GM19025 (cell line): ENCODE results near the gene NME4.
A peak's percentile ranks its signal among the peaks of the same experiment; 100 is the strongest.
"Not testable (repeated sequence)": the region's sequence is repeated elsewhere in the genome, so short reads cannot be mapped to it uniquely, and the experiment has no call there.

ENCODE experiments used
- ATAC-seq: cut with Tn5 transposase; IDR thresholded peaks from one replicate; pipeline ENCODE4 v1.9.1; 2021; ENCODE audit warnings: mild to moderate bottlenecking, low read depth, moderate library complexity; ENCODE audit not compliant: unreplicated experiment

The NME4 gene

DNA sequence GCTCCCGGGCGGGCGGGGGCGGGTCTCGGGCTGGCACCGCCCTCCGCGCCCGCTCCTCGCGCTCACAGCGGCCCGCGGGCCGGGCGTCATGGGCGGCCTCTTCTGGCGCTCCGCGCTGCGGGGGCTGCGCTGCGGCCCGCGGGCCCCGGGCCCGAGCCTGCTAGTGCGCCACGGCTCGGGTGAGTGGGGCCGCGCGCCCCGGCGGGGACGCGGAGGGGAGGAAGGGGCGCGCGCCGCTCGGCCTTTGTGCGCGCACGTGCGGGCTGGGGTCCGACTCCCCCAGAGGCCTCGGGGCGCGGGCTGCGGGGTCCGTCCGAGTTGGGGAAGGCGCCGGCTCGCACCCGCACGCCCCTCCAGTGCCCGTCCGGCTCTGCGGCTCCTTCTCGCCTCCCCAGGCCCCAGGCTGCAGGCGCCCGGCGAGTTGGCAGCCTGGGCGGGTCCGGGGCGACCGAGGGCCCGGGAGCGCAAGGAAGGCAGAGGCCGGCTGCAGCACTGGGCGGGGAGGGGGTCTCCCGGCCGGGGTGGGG lies at the start of gene NME4:
Gene NME4 (plus strand): TSS at position 65 of the 527 bp plus-strand sequence. CDS start 24 bp downstream, at position 89.
- no peak for ATAC-seq

DNA sequence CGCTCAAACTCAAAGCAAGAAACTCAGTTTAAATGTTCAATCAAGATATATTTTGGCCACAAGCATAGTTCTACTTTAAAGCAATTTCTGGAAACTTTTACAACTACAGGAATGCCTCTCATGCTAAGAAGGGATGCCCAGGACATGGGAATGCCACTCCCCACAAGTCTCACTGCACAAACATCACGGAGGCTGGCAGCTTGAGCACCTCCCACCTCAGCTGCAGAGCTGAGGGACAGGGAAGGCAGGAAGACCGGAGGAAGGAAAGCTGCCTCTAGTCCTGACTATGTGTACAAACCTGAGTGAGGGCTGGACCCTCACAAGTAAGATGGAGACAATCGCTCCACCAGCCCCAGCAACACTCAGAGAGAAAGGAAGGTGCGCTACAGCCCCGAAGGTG lies 49.8 kb upstream of the NME4 start:
- ATAC-seq = no peak

DNA sequence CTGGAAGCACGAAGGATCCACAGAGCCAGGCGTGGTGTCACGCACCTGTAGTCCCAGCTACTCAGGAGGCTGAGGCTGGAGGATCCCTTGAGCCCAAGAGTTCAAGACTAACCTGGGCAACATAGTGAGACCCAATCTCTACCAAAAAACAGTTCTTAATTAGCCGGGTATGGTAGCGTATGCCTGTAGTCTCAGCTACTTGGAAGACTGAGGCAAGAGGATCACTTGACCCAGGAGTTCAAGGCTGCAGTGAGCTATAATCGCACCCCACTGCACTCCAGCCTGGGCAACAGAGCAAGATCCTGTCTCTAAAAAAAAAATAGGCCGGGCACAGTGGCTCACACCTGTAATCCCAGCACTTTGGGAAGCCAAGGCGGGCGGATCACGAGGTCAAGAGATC lies 48.5 kb upstream of the NME4 start:
- ATAC-seq = not testable (repeated sequence)

DNA sequence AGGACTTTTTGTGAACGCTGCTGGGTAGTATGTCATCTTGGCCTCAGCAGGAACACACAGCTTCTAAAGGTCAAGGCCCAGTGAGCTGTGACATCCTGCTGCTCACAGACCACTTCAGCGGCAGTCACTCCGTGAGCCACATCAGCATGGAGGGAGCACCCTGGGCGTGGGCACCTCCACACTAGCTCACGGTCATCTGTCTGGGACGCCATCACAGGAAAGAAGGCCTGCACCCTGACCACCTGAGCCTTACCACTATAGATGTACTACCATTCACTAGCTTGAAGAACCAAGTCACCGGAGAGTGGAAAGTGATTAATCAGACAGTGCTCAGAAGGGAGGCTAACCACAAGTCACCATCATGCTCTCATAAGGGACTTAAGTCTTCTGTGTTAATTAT lies 47.8 kb upstream of the NME4 start:
- ATAC-seq = no peak

DNA sequence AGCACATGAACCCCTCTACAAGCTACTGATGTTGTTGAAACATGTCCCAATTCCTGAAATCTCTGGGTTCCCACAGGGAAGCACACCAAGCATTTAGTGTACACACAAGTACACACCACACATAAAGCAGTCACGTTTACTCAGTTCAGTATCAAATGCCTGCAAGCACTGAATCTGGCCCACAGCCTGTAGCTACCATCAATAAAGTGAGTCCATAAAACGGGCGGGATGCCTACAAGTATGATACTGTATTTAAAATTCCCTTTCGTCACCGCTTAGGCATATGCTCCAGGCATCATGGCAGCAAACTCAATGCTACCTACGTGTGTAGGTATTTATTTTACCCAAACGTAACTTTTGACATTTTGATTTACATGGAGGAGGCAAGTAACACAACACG lies 46.8 kb upstream of the NME4 start:
- ATAC-seq = no peak

DNA sequence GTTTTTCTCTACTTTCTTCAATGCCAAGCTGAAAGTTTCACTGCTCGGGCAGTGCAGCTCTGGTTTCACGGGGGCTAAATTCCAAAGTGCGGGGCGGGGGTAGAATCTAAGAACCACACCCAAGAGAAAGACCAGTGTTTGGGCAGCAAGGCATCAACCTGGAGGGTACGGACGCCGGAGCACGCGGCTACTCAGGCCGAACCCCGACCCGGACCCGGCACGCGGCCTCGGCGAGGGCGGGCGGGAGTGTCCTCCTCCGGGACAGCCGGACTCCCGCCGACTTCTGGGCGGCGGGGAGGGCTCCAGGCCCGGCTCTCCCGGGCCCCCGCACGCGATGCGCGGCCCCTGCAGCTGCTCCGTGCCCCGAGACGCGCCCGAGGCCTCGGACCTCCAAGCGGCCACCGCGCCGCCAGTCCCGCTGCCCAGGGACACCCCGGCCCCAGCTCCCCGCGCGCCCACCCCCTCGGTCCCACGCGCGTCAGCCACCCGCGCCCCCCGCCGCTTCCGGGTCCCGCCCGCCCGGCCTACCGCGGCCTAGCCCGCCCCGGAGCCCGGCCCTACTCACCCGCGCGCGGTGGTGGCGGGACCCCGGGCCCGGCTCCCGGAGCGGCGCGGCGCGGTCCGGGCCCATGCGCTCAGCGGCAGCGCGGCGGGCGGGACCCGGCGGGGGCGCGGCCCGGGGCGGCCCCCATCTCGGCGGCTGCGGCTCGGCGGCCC lies 45.0 kb upstream of the NME4 start:
- peak; percentile 13 for ATAC-seq

DNA sequence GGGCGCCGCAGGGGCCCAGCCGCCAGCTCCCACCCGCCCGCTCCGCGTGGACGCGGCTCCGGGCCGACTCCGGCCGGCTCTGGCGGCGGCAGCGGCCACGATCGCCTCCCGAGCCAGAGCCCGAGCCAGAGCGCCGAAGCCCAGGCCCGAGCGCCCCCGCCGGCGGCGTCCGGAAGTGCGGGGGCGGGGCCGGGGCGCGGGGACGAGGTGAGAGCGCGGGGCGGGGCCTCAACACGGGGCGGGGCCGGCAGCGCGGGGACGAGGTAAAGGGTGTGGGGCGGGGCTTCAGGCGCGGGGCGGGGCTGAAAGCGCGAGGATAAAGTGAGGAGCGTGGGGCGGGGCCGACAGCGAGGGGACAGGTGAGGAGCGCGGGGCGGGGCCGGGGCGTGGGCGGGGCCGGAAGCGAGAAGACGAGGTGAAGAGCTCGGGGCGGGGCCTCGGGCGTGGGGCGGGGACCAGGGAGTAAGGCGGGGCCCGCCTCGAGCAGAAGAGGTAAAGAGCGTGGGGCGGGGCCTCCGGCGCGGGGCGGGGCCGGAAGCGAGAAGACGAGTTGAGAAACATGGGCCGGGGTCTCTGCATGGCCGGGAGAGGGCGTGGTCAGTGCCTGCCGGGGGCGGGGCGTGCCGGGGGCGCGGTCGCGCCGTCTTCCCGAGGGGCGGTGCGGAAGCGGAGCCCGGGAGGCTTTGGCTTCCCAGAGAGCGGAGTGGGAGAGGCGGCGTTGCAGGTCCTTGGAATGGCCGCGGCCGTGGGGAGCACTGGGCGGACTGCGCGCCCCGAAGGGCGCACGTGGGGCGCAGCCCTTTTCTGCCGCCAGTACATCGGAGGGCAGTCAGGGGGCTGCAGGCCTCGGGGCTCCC lies 44.2 kb upstream of the NME4 start, which contains the start of gene AXIN1:
Gene AXIN1 (minus strand): TSS at position 177 of the 857 bp plus-strand sequence. CDS start 5,698 bp downstream, outside the sequence.
- ATAC-seq = peak; percentile 61

DNA sequence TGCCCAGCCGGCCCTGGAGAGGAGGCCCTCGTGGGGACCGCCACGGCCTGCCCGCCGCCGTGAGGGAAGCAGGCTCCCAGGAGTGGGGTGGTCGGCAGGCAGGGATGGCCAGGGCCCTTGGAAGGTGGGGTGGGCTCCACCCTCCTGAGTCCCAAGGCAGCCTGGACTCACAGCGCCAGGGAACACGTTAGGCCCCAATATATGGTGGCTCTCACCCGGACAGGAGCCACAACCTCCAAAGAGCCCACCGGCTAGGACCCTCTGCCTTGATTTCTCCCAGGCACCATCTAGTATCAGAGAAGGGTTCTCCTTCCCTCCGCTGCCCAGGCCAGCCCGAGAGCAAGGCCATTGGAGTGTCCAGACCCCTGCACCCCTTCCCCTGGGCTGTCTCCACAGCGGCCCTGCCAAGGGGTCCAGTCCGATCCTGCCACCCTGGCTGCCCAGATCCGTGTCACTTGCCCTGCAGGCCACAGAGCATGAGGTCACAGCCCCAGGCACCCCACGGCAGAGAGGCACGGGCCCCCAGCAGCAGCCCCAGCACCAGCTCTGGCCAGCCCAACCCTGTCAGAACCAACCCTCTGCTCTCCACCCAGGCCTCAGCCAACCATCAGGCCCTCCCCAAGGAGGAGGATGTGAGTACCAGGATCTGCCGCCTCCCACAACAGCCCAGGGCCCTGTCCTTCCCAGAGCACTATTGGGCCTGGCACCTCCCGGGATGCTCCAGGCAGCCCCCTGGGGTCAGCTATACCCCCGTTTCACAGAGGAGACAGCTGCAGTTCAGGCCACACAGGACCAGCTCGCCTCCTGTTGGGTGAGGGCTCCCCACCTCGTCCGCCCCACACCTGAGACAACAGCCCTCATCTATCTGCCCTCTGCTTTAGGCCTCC lies 43.4 kb upstream of the NME4 start:
- ATAC-seq = no peak

DNA sequence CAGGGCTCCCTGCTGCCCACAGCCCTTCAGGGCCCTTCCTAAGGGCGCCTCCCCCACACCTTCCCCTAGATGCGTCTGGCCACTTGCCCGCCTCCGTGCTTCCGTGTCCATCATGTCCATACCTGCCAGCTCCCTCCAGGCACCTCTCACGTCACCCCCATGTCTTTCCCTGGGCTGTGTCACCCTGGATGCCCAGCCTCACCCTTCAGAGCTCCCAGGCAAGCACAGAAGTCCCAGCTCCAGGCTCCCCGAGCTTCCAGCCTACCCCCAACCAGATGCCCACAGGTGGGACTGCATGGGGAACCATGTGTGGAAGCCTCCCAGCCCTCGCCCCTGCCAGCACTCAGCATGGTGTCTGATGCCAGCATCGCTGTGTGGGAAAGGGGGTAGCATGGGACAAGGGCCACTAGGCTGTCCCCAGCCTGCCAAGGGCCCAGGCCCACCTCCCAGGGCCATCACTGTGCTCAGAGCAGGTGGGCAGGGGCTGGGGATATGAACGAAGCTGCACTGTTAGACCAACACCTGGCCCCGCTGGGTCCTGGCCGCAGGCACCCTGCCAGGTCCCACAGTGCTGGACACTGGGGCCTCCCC lies 42.6 kb upstream of the NME4 start:
- no peak for ATAC-seq

DNA sequence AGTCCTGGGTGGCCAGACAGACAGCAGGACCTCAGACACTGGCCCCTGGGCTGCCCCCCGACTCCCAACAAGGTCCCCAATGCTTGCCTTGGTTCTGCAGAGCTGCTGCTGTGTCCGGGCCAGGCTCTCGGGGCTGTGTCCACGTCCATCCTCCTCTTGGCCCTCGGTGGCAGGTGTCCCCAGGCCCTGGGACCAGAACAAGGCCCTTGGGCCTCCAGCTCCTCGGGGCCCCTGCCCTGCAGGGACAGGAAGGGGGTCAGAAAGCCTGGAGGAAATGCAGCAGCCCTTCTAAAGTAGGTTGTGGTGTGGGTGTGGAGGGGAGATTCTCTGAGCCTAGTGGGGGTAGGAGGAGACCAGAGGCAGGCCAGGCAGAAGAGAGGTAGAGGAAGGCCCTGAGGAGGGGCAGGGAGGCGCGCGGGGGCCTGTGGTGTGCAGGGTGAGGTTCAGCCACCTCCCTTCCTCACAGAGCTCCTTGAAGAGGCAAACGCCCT lies 42.0 kb upstream of the NME4 start:
- no peak for ATAC-seq

DNA sequence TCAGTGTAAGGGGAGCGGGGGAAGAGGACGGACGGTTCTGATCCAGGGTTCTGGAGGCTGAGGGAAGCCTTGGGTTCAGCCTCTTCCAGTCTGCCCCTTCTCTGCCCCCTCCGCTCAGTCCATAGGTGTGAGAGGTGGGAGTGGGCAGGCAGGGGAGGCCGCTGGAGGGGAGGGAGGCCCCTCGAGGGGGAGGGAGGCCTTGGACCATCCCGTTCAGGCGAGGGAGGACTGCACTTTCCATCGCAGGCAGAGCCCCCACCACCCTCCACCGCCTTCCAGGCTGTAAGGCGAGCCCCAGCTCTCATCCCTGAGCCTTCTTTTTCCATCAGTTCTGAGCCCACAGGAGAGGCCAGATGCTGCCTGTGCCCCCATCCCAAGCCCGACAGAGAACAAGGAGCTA lies 40.3 kb upstream of the NME4 start:
- ATAC-seq = no peak

DNA sequence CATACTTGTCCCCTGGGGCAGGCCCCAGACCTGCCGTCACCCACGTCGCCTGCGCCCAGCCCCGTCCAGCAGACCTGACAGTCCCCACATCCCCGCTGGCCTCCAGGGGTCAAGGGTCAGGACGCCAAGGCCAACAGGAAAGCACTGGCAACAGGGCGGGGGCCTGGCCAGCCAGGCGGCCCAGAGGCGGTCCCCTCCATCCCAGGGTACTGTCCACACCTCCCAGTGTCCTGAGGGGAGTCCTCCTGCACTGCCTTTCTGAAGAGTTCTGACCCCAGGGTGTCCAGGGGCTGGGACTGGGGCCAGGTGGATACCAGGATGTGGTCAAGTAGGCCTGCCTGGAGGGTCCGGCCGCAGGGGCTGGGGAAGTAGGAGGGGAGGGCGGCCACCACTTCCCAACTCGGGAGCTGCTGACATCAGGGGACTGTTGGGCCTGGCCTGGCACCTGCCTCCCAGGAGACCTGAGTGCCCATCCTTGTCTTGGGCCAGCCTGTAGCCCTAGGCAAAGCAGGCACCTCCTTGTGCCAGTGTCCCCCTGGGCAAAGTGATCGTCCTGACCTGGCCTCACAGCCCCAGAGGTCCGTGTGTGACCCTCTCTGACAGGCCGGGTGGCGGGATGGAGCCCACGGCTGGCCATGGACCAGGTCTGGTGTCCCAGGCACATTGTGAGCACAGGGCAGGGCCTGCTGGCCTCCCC lies 37.8 kb upstream of the NME4 start:
- ATAC-seq = no peak

DNA sequence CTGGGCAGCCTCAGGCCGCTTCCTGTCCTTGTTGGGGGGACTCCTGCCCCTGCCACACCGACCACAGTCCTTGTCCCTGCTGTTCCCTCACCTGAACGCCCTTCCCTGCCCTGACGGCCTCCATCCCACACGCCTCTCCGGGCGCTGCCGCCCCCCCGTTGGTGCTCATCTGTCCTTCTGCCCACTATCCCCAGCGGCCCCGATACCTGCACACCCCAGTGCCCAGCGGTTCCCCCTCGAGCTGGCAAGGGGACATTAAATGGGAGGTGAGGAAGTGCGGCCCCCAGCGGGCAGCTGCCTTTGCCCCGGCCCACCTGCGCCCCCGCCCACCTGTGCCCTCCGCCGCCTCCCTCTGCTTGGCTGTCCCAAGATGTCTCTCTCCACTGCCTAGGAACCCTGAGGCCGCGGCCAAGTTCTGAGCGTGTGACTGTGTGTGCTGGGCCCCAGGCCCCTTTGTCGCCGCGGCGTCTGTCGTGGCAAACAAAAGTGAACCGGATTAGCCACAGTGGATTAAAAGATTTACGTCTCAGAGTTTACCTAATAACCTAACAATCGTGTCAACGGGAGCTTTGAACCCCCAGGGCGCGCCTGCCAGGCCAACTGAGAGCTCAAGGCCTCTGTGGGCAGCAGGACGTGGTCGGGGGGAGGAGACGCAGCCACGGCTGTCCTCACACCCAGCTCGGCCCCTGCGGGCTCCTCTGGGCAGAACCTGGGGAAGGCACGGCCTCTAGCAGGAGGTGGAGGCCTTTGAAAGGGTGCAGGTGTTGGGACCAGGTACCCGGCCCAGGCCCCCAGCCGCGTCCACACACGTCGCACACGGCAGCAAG lies 36.9 kb upstream of the NME4 start:
- ATAC-seq = no peak

DNA sequence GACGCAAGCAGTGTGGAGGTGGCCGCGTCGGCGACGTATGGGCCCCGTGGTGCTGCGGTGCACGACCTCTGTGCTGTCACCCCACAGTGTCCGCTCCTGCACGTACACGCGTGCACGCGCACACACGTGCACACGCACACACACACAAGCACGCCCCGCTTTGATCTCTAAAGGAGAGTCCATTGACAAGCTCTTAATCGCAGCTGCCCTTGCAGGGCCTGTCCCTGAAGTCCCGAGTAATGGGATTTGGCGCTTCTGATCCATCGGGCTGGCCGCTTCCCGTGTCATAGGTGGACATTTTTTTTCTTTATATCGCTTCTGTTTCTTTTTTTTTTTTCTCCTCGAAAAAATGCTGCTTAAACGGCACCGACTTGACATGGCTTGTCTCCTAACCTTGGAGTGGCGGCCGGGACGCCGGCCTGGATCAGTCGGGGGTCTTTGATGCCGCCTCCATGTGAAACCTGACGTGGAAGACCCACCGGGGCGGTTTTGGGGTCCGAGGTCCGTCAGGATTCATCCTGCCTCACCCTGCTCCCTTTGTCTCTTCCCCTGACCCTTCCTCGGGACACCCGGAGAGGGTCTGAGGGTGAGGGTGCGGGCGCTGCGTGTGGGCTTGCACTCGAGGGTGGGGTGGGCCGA lies 36.2 kb upstream of the NME4 start:
- ATAC-seq = no peak

DNA sequence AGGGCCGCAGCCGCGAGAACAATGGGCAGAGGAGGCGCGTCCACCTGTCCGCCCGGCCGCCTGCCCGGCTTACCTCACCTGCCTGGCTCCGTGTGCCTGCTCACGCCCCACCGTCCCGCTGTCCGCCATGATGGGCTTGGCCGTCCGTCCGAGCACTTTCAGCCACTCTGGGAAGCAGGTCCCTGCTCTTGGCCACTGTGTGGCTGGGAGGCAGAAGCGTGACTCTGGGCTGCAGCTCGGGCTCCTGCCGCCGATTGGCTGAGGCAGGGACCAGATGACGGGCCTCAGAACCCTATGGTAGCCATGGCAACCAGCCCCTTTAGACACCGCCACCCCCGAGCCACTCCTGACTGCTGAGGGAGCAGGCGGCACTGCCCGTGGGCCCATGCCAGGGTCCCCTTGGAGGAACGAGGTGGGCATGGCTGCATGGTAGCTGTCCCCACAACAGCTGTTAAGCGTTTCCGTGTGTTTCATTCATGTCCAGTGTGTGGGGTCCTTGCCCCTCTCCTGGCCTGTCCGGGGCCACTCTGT lies 35.6 kb upstream of the NME4 start:
- no peak for ATAC-seq

DNA sequence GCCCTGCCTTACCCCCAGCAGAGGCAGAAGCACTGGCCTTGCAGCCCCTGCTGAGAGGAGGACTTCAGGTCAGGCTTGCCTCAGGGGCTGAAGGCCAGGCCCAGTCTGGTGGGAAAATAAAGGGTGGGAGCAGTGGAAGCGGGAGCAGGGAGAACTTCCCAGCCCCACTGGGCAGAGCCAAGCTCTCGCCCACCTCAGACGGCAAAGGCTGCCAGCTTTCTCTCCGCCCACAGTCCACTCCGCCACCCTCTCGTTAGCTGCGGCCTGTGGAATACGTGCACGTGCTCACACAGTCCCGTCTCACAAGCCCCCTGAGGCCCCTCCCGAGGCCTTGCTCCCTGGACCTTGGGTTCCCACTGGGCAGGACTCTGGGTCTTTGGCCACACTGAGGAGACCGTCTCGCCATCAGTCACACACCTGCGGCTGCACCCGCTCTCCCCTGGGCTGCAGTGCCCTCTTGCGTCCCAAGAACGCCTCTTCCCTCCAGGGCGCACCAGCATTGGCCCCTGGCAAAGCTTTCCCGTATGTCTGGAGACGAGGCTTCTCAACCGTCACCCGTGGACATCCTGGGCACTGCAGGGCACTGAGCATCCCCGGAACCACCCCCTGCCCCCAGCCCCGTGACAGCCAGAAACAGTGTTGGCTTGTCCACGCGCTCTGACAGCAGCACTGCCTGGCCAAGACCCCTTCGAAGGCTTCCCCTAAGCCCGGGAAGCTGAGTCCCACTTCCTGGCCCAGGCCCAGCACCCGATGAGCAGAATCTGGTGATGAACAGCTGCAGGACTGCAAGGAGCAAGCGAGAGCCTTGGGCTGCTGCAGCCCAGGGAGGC lies 34.9 kb upstream of the NME4 start:
- no peak for ATAC-seq

DNA sequence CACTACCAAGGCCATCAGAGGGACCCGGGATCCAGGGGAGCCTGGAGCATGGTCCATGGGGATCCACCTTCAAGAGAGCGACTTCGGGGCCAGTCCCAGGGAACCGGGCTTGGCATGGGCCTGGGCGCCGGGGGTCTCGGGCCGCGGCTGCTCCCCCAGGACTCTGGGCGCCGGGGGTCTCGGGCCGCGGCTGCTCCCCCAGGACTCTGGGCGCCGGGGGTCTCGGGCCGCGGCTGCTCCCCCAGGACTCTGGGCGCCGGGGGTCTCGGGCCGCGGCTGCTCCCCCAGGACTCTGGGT lies 34.3 kb upstream of the NME4 start:
- ATAC-seq = not testable (repeated sequence)
